Activated CD4-positive, alpha-beta T cell treated with anti-CD3 and anti-CD28 coated beads, Interleukin-2, amount 50 U/mL, for 1 hour (primary cell): ENCODE results near the gene GRB2.
"Not testable (repeated sequence)": the region's sequence is repeated elsewhere in the genome, so short reads cannot be mapped to it uniquely, and the experiment has no call there.

Experiments used
- DNase-seq: peaks from one replicate; pipeline ENCODE4 v3.0.0-alpha.2; 2020

Gene GRB2

DNA sequence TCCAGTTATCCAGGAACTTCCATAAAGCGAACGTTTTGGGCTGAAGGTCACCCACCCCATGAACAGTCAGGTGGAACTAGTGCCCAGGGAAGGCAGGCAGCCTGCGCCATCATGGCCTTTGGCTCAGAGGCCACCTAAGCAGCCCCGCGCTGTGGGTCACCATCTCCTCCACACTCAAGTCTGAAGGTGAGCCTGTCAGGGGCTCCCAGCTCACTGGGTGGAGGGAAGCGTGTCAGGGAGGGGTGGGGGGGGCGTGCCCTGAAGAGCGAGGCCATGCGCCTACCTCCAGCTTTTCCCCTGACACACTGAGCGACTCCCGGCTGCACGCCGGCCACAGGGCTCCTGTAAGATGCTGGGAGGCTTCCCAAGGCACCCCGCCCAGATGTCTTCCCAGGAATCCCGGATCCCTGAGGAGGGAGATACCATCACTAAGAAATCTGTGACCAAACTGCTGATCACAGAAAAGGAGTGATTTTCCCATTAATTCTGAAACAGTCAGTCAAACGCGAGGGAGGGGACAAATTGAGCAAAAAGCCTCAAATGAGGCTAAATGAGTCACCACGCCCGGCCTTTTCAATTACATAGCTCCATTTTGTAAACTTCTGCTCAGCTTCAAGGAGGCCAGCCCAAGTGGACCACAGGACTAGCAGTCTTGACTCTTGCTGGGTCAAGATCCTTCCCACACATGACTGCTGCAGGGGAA lies 89.8 kb downstream of the GRB2 start:
- DNase-seq, result no peak

DNA sequence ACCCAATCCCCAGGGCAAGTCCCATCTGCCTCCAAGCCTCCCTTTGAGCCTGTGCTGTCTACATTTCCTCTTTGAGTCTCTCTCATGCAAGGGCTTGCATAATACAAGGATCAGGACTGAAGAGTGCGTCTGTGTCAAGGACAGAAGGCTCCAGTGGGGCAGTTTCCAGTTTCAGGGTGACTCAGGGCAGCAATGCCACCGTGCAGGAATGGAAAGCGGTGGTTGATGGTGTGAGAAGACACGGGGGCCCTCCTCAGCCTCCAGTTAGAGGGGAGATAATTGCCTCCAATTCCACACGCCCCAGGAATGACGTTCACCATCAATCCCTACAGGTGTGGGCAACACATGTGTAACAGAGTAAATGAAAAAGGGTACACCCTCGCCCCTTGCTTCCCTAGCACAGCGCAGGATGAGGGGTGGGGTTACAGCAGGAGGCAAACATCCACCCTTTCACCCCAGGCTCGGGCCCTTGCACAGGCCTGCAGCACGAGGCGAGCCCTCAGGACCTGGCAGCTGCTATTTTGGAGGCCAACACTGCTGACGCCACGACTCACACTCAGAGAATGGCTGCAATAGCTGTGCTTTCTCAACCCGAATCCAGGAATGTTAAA lies 91.4 kb downstream of the GRB2 start:
- DNase-seq, result no peak

DNA sequence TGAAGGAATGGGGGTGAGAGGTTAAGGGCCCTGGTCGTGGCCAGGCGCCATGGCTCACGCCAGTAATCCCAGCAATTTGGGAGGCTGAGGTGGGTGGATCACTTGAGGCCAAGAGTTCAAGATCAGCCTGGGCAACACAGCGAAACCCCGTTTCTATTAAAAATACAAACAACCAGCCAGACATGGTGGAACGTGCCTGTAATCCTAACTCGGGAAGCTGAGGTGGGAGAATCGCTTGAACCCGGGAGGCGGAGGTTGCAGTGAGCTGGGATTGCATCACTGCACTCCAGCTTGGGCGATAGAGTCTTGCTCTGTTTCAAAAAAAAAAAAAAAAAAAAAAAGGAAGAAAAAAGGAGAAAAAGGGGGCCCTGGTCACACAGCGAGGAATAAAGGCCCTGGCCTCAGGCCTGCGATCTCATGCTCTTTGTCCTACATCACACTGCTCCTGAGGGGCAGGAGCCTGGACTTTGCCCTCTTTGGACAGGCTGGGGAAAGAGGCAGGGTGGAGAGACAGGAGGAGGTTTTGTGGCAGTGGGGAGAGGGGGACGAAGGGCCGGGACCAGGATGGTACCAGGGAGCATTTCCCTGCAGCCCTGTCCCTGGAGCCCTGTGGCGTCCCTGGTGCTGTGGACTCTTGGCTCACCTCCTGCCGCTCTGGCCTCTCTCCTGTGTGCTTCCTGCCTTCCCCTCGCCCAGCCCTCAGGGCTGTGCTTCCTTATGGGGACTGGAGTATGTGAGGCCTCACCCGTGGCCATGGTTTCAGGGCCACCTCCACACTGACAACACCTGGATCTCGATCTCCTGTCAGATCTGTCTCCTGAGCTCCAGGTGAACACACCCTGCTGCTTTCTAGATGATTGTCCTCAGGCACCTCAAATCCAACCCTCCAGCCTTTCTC lies 96.5 kb downstream of the GRB2 start:
- no peak for DNase-seq

DNA sequence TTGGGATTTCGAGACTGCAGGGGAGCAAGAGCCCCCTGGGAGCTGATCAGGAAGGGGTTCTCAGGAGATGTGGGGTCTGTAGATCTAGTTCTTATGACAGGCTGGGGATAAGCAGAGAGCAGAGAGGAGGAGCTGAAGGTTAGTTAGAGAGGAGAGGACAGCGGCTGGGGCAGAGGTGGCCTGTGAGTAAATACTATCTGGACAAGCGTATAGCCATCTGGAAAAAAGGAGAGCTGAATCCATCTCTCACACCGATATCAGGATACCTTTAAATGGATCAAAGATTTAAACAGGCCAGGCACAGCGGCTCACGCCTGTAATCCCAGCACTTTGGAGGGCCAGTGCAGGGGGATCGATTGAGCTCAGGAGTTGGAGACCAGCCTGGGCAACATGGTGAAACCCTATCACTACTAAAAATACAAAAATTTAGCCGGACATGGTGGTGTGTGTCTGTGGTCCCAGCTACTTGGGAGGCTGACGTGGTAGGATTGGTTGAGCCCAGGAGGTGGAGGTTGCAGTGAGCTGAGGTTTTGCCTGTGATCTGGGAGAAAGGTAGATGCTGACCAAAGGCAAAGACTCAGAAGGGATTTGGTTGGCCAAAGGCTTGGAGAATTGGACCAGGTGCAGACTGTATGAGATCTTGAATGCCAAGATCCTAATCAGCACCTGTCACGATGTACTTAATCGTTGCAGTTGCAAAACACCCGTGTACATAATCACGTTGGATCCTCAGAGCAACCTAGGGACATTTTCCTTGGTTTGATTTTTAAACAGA lies 97.3 kb downstream of the GRB2 start:
- DNase-seq, result no peak

DNA sequence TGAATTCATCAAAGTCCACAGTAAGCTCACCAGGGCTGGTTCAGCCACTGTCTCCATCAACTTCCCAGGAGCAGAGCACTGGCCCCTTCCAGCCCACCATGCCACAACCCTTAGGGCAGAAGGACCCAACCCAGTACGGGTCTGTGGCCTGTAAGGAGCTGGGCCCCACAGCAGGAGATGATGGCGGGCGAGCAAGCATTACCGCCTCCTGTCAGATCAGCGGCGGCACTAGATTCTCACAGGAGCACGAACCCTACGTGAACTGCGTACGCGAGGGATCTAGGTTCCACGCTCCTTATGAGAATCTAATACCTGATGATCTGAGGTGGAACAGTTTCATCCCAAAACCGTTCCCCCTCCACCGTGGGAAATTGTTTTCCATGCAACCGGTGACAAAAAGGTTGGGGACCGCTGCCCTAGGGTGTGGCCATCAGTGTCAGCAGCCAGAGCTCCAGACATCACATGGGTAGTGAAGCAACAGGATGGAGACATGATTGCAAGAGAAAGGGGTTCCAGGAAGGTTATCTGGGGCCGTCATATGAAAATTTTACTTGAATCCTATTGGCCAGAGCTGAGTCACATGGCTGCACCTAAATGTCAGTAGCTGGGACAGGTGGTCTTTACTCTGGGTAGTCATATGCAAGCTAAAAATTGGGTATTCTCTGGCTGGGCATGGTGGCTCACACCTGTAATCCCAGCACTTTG lies 103.8 kb downstream of the GRB2 start:
- DNase-seq, result no peak

DNA sequence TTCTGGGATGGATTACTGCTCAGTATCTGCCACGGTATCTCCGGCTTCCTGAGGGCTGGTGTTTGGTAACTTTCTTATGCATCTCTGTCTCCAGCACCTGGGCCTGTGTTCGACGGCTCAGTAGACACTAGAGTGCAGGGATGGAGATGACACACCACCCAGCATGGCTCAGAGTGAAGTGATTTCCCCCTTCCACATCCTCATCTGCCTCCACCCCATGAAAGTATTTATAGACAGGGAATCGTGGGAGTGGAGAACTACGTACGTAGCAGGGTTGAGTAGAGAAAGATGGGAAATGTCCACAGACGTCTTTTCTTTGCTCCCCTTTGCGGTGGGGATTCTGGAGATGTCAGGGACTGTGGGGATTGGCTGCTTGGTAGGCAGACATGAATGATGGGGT lies 104.4 kb downstream of the GRB2 start:
- DNase-seq, result no peak

DNA sequence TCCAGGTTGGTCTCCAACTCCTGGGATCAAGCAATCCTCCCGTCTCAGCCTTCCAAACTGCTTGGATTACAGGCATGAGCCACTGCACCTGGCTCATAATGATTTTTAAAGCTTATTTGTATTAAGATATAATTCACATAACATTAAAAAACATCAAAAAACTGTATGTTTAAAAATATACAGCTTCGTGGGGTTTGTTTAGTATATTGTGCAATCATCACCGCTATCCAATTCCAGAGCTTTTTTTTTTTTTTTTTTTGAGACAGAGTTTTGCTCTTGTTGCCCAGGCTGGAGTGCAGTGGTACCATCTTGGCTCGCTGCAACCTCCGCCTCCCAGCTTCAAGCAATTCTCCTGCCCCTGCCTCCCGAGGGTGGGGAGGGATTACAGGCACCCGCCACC lies 105.2 kb downstream of the GRB2 start:
- no peak for DNase-seq

DNA sequence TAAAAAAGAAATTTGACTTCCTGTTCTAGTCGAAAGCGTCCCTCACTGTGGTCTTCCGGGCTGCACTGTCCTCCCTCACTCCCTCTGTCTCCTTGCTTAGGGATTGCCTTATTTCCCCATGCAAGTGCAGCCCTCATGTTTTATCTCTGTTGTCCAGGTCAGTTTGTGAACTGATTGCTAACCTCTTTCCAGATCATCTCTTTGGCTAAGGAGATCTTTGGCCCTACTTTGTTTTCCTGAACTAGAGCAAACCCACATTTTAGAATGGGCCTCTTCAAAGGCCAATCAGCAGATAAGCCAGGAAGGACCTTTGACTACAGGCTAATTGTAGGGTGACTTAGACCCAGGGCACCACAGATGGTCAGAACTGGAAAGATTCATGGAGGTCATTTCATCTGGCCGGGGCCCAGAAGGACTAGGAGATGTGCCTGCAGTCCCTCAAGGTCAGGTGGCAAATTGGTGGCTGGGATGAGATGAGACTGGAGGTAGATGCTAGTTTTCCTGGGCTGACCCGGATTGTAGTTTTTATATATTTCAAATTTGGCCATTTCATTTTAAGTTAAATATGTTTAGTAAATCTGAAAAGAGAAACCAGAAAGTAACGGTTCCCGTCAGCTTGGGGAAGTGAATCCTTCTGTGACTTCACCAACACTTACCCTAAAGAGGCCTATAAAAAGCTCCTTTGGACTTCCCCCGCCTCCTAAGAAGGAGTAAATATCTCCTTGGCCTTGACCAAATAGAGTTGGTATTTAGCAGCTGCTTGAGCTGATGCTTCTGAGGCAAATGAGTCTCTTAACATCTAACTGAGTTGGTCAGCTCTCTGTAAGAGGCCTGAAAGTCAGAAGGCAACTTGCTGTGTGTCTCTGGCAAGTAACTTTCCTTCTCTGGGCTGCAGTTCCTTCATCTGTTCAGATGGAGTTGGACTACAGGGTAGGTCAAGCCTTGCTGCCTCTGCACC lies 110.0 kb downstream of the GRB2 start:
- no peak for DNase-seq

DNA sequence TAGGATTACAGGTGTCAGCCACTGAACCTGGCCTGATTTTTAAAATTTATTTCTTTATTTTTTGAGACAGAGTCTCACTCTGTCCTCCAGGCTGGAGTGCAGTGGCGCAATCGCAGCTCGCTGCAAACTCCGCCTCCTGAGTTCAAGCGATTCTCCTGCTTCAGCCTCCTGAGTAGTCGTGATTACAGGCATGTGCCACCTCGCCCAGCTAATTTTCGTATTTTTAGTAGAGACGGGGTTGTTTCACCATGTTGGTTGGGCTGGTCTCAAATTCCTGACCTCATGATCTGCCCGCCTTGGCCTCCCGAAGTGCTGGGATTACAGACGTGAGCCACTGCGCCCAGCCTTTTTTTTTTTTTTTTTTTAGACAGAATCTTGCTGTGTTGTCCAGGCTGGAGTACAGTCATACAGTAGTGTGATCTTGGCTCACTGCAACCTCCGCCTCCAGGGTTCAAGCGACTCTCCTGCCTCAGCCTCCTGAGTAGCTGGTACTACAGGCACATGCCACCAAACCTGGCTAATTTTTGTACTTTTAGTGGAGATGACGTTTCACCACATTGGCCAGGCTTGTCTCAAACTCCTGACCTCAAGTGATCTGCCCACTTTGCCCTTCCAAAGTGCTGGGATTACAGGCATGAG lies 112.5 kb downstream of the GRB2 start:
- not testable (repeated sequence) for DNase-seq

DNA sequence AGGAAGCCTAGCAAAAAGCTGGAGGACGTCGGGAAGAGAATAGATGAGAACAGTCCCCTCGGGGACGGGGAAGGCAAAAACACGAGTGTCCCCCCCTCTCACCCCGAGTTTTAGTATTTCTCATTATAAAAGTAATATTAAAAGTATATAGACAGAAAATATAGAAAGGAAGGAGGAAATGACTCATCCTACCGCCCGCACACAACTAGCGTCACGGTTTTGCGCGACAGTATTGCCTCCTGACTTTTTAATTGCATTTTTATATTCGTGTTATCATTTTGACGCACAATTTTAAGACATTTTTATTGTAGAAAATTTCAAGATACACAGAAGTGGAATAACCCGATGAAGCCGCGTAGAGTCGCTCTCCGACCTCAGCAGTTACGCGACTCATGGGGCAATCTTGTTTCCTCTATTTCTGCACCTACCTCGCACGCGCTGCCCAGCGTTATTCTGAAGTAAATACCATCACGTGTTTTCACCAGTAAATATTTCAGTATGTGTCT lies 115.6 kb downstream of the GRB2 start:
- DNase-seq, result peak; percentile 66

DNA sequence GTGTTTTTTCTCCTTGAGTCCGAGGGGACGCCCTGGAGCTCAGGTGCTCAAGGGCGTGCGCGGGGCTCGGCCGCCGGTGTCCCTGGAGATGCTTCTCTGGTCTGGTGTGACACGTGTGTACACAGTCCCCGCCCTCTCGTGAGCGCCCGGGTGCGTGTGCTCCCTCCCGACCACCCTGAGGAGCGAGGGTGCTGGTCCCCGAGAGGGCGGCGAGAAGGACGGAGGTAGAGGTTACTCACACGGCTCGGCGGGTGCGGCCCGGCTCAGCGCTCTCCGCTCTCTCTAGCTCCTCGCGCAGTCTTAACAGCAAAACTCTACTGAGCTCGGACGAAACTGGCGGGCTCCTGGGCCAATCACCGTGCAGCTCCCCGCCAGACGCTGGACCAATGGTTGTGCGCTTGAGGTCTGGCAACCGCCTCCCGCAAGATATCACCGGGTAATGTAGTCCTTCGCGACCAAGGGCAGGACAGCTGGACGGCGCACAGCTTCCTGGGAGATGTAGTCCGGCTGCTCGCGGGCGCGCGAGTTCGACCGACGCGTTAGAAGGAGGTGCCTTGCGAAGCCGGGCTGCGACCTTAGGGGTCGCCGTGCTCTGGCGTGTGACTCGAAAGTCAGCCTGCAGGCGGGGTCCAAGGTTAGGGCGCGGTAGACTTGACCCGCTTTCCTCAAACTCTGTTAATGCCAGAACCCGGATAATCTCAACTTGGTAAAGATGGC lies 116.2 kb downstream of the GRB2 start, which contains the start of gene SLC25A19:
Gene SLC25A19 (minus strand): TSS at position 319 of the 717 bp plus-strand sequence. CDS start 2,669 bp downstream, outside the sequence.
- DNase-seq, result peak; percentile 95

DNA sequence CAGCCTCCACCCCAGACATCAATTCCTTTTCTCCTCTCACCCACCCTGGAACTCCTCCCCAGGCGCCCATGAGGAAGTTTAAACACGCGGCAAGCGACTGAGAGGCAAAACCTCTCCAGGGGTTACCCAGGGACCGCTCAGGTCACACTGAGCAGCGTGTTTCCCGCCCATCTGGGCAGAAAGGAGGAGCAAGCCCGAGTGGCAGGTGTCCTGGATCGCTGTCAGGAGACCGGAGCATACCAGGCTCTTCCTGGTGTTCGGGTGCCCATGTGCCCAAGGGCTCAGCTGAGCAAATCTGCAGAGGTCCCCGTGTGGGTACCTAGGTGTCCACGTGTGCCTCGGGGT lies 116.7 kb downstream of the GRB2 start:
- DNase-seq, result no peak

DNA sequence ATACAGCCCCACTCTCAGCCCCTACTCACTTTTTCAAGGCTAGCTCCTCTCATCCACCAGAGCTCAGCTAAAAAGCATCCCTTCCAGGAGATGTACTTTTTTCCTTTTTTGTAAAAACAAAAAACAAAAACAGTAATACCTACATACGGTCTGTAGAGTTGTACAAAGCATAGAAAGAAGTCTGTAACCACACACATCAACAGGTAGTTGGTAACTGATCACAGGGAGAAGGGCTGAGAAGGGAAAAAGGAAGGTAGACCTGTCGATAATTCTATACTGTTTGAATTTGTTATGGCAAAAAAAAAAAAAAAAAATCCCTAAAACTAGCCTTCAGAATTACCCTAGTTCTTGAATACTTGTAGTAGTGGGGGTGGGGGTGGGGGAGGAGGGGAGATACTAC lies 117.1 kb downstream of the GRB2 start:
- DNase-seq, result no peak

DNA sequence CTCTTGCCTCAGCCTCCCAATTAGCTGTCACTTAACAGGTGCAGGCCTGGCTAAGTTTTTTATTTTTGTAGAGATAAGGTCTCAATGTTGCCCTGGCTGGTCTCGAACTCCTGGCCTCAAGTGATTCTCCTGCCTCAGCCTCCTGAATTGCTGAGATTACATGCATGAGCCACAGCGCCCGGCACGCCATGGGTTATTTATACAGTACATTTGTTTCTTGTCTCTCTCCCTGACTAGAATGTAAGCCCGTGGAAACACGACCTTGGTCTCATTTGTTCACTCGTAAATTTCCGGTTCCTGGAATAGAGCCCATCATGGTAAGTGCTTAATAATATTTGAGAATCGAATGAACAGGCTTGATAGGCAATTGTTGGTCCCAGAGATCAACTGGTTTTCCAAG lies 118.3 kb downstream of the GRB2 start:
- no peak for DNase-seq

DNA sequence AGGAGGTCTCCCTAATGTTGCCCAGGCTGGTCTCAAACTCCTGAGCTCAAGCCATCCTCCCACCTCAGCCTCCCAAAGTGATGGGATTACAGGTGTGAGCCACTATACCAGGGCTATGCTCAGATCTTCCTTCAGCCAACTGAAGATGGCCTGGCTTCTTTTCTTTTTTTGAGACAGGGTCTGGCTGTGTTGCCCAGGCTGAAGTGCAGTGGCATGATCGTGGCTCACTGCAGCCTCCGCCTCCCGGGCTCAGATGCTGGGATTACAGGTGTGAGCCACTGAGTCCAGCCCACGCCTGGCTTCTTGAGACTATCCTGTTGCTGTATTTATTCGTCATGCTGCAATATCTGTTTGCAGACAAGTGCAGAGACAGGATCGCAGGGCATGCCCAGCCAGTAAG lies 120.4 kb downstream of the GRB2 start:
- DNase-seq, result no peak

DNA sequence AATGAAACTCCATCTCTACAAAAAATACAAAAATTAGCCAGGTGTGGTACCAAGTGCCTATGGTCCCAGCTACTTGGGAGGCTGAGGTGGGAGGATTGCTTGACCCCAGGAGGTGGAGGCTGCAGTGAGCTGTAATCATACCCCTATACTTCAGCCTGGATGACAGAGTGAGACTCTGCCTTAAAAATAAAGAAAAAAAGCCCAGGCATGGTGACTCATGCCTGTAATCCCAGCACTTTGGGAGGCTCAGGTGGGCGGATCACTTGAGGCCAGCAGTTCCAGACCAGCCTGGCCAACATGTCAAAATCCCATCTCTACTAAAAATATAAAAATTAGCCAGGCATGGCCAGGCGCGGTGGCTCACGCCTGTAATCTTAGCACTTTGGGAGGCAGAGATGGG lies 125.3 kb downstream of the GRB2 start:
- not testable (repeated sequence) for DNase-seq

DNA sequence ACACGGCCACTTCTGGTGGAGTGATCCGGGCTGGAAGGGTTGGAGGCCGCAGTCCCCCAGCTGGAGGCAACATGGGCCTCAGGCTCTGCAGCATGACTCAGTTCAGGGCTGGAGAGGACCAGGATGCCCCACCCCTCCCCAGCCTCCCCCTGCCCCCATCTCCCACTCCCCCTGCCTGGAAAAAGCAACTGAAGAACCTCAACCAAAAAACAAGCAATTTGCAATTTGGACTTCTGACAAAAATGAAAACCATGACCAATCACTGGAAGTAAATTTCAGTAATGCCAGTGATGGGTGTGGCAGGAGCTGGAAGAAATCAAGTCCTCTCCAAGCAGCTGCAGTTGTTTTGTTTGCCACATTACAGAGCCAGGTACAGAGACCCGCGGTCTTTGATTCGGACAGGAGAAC lies 127.8 kb downstream of the GRB2 start:
- DNase-seq, result no peak

DNA sequence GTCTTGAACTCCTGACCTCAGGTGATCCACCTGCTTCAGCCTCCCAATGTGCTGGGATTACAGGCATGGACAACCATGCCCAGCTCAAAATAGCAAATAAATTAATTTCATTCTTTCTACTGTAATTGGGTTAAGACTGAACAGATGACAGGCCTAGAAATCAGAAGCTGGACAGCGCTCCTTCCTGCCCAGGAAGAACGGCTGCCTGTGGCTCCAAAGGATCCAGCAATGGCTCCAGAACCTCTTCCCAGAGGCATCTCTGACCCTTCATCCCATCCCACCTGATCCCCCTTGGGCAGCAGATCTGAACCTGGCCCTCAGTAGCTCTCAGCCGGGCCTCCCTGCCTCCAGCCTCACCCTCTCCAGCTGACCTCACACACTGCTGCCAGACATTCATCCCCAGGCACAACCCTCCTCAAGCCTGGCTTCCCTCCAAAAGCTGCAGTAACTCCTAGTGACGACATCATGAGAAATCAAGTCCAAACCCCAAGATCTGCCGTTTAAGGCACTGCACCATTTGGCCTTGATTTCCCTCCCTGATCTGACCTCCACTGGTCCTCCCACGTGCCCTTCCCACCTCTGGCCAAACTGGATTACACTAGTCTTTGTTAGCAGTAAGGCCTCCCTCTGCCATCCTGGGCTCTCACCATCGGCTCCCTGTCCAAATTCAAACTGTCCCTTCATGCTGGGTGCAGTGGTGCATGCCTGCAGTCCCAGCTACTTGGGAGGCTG lies 131.3 kb downstream of the GRB2 start:
- DNase-seq, result no peak

DNA sequence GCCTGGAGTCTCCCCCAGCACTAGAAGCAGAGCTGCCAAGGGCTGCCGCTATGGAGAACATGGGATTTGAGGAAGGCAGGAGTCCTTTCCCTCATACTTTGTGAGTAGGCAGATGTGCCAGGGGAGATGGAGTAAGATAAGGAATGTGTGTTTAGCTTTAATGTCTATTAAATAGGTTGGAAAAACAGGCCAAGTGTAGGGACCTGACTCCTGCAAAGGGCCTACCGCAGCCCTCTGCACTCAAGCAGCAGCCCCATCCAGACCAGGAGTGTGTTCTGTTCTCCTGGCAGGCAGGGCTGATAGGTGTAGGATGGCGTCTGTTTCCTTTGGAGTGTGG lies 132.7 kb downstream of the GRB2 start:
- DNase-seq, result no peak
